CD14-positive monocyte (primary cell): ENCODE data around the gene TMEM201. TPM values are rescaled to one million over a fixed set of nuclear protein-coding genes. Genes with fewer than 3 reads are reported as not detected.

Experiments used
- DNase-seq, 3 donors: peaks; one replicate each; pipeline ENCODE4 v3.0.0-alpha.2; 2011 to 2022
- H2AFZ ChIP-seq: 2 replicates; pipeline ENCODE4 v1.6.0; 2012; ENCODE audit warnings: mild to moderate bottlenecking, low read depth, low read length, inconsistent platforms; ENCODE audit not compliant: insufficient read depth, poor library complexity, severe bottlenecking
- H3K27ac ChIP-seq, 2 donors: 1 replicate in 1 of 2; 2 replicates in 1 of 2; pipeline ENCODE4 v1.5.1; 2012 to 2013; ENCODE audit warnings: low read length in 2 of 2, control low read depth in 1 of 2, inconsistent platforms in 1 of 2, low read depth in 1 of 2, mild to moderate bottlenecking in 1 of 2
- H3K27me3 ChIP-seq, 2 donors: one replicate each; pipeline versions ENCODE4 v1.6.0 to v1.6.1; 2011 to 2013; ENCODE audit warnings: low read length in 2 of 2; ENCODE audit not compliant: control insufficient read depth in 2 of 2, insufficient read depth in 2 of 2
- H3K36me3 ChIP-seq, 2 donors: replicated peaks in 1 of 2; 1 replicate in 1 of 2; 2 replicates in 1 of 2; pipeline versions ENCODE4 v1.5.1 to v1.6.1; 2012 to 2013; ENCODE audit warnings: low read length in 2 of 2, control low read depth in 1 of 2, inconsistent platforms in 1 of 2, mild to moderate bottlenecking in 1 of 2; ENCODE audit not compliant: insufficient read depth in 2 of 2, control insufficient read depth in 1 of 2
- H3K4me1 ChIP-seq, 2 donors: 1 replicate in 1 of 2; 2 replicates in 1 of 2; pipeline versions ENCODE4 v1.5.1 to v1.6.1; 2012 to 2013; ENCODE audit warnings: low read length in 2 of 2, control low read depth in 1 of 2, inconsistent platforms in 1 of 2, mild to moderate bottlenecking in 1 of 2, moderate library complexity in 1 of 2; ENCODE audit not compliant: insufficient read depth in 2 of 2, control insufficient read depth in 1 of 2
- H3K4me2 ChIP-seq: replicated peaks from 2 replicates; pipeline ENCODE3; 2012; ENCODE audit warnings: low read length, moderate library complexity, mild to moderate bottlenecking; ENCODE audit not compliant: poor library complexity, severe bottlenecking; ENCODE audit errors: extremely low read depth
- H3K4me3 ChIP-seq, 3 experiments: fragments of 200-600 bp in 1 of 3; sonication (generic) in 1 of 3; replicated peaks in 1 of 3; 1 replicate in 2 of 3; 2 replicates in 1 of 3; pipeline ENCODE4 v1.5.1; 2011 to 2013; ENCODE audit warnings: low read length in 3 of 3, mild to moderate bottlenecking in 3 of 3, control low read depth in 2 of 3, low read depth in 2 of 3, inconsistent platforms in 1 of 3, moderate library complexity in 1 of 3
- H3K79me2 ChIP-seq: 2 replicates; pipeline ENCODE4 v1.6.0; 2012; ENCODE audit warnings: mild to moderate bottlenecking, control low read depth, inconsistent platforms, low read length, moderate library complexity; ENCODE audit not compliant: insufficient read depth
- H3K9ac ChIP-seq: 2 replicates; pipeline ENCODE4 v1.6.0; 2017; ENCODE audit warnings: low read length, mild to moderate bottlenecking; ENCODE audit not compliant: insufficient read depth, poor library complexity, severe bottlenecking
- H3K9me3 ChIP-seq, 2 donors: replicated peaks in 1 of 2; 1 replicate in 1 of 2; 2 replicates in 1 of 2; pipeline versions ENCODE4 v1.5.1 to v1.6.1; 2012 to 2013; ENCODE audit warnings: low read length in 2 of 2, control low read depth in 1 of 2; ENCODE audit not compliant: control insufficient read depth in 1 of 2, insufficient read depth in 1 of 2
- H4K20me1 ChIP-seq: 2 replicates; pipeline ENCODE4 v1.6.0; 2012; ENCODE audit warnings: mild to moderate bottlenecking, low read length, control low read depth, moderate library complexity; ENCODE audit not compliant: insufficient read depth
- H3K27ac Mint-ChIP-seq, 7 donors: one replicate each; pipeline ENCODE4 v1.8.0; 2020; ENCODE audit warnings: mild to moderate bottlenecking in 7 of 7, mixed read lengths in 7 of 7, moderate library complexity in 6 of 7, inconsistent platforms in 2 of 7
- H3K27me3 Mint-ChIP-seq, 3 donors: one replicate each; pipeline ENCODE4 v1.8.0; 2021 to 2022; ENCODE audit warnings: low read depth in 3 of 3, mild to moderate bottlenecking in 3 of 3, mixed read lengths in 3 of 3, moderate library complexity in 3 of 3, inconsistent platforms in 1 of 3
- H3K36me3 Mint-ChIP-seq, 2 donors: one replicate each; pipeline ENCODE4 v1.8.0; 2020; ENCODE audit warnings: mixed read lengths in 2 of 2, inconsistent platforms in 1 of 2, mild to moderate bottlenecking in 1 of 2
- H3K4me1 Mint-ChIP-seq: one replicate; pipeline ENCODE4 v1.8.0; 2020; ENCODE audit warnings: mild to moderate bottlenecking, mixed read lengths
- H3K4me3 Mint-ChIP-seq, 2 donors: one replicate each; pipeline ENCODE4 v1.8.0; 2020; ENCODE audit warnings: mild to moderate bottlenecking in 2 of 2, mixed read lengths in 2 of 2, moderate library complexity in 1 of 2
- H3K9me3 Mint-ChIP-seq, 7 donors: one replicate each; pipeline ENCODE4 v1.8.0; 2020 to 2022; ENCODE audit warnings: mixed read lengths in 7 of 7, mild to moderate bottlenecking in 6 of 7, moderate library complexity in 6 of 7, inconsistent platforms in 2 of 7
- WGBS: methylation state at CpG from one replicate; pipeline ENCODE4 v1.1.5; 2013; ENCODE audit warnings: missing lambda C conversion rate; ENCODE audit not compliant: insufficient coverage; 5-methylcytosine and 5-hydroxymethylcytosine counted together
- intact Hi-C, 2 donors: fragments of 100-400 bp; cut with micrococcal nuclease; formaldehyde crosslinking; loops; one replicate each; pipeline versions ENCODE4 v1.15.0 to v1.15.1; 2023
- polyA plus RNA-seq, 3 donors: library from polyadenylated mRNA; depleted of rRNA in 1 of 3; unstranded in 2 of 3; stranded (reverse) in 1 of 3; fragments of 300-500 nt in 2 of 3; fragments of >200 nt in 1 of 3; fragmentation: Illumina TruSeq in 2 of 3; gene quantifications; 1 replicate in 2 of 3; 2 replicates in 1 of 3; pipeline ENCODE4 v1.2.3, GENCODE V29; 2012 to 2021
- TF ChIP-seq, protein P1 (sequence below): fragments of 200-600 bp; IDR thresholded peaks from one replicate; pipeline ENCODE4 v1.8.0; 2022; ENCODE audit warnings: antibody characterized with exemption, mild to moderate bottlenecking

The TMEM201 gene
- polyA plus RNA-seq, 3 donors, result 0.37 to 3.7 (median 0.37) TPM

DNA sequence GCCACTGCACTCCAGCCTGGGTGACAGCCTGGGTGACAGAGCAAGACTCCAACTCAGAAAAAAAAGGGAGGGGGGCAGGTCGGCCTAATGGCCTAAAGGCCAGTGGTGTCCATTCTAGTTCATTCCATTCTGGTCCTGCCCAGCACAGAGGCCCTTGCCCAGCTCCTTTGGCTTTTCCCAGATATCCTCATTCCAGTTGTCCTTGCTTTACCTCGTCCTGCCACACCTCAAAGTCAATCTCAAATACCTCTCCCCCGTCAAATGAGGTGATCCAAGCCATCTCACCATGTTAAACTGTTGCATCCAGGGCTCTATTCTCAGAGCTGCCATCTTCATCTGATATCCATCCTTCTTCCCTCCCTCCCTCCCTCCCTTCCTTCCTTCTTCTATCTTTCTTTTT lies 42.9 kb downstream of the TMEM201 start:
- Histone ChIP-seq H3K9ac (no peak overlapping the region), H3K9me3 (no peaks in the 10 kb centered on the region), H3K27me3 (no peaks in the 10 kb centered on the region), H3K4me2 (no peak overlapping the region), H3K4me1 (peaks cover 63 to 76% of the 10 kb centered on the region in 2 donors), H3K27ac (no peak overlapping the region), H4K20me1 (peaks cover 7% of the 10 kb centered on the region), H2AFZ (no peak overlapping the region), H3K4me3 (no peak overlapping the region), H3K36me3 (no peaks in the 10 kb centered on the region), H3K79me2 (peaks cover 52% of the 10 kb centered on the region)
- WGBS, result 83% methylated on average over 3 of the region's 3 CpGs
- Mint-ChIP-seq H3K27me3 (peaks cover 0 to 3% (median 2%) of the 10 kb centered on the region in 3 donors), H3K4me3 (no peak overlapping the region), H3K4me1 (peaks cover 60% of the 10 kb centered on the region), H3K9me3 (peaks cover 0 to 2% (median 0%) of the 10 kb centered on the region in 7 donors), H3K27ac (no peak overlapping the region), H3K36me3 (peaks cover 0 to 6% of the 10 kb centered on the region in 2 donors)
- TF ChIP-seq, protein P1, sequence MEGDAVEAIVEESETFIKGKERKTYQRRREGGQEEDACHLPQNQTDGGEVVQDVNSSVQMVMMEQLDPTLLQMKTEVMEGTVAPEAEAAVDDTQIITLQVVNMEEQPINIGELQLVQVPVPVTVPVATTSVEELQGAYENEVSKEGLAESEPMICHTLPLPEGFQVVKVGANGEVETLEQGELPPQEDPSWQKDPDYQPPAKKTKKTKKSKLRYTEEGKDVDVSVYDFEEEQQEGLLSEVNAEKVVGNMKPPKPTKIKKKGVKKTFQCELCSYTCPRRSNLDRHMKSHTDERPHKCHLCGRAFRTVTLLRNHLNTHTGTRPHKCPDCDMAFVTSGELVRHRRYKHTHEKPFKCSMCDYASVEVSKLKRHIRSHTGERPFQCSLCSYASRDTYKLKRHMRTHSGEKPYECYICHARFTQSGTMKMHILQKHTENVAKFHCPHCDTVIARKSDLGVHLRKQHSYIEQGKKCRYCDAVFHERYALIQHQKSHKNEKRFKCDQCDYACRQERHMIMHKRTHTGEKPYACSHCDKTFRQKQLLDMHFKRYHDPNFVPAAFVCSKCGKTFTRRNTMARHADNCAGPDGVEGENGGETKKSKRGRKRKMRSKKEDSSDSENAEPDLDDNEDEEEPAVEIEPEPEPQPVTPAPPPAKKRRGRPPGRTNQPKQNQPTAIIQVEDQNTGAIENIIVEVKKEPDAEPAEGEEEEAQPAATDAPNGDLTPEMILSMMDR, result no peak
- no peak for DNase-seq
- intact Hi-C loops, result no loop called here

DNA sequence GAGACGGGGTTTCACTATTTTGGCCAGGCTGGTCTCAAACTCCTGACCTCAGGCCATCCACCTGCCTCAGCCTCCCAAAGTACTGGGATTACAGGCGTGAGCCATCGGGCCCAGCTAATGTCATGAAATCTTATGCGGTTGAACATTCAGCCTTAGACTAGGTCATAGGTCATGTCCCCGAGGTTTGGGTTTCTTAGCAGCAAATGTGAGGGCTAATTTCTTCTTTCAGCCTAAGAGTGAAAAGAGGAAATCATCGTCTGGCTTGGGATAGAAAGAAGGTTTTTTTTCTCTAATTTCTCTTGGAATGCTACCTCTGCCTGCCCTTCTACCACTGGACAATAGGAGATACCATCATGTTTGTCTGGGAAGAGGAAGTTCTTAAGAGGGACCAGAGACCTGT lies 44.8 kb downstream of the TMEM201 start:
- peak overlapping the region in 3 of 7 donors; percentile 15 to 68 (median 68) for H3K27ac Mint-ChIP-seq
- Histone ChIP-seq H3K9ac (no peak overlapping the region), H3K4me1 (peaks cover 49 to 63% of the 10 kb centered on the region in 2 donors), H3K27ac (no peak overlapping the region), H3K9me3 (peaks cover 0 to 3% of the 10 kb centered on the region in 2 donors), H3K4me3 (no peak overlapping the region), H3K4me2 (peak overlapping the region; percentile 19), H4K20me1 (no peaks in the 10 kb centered on the region), H3K27me3 (no peaks in the 10 kb centered on the region), H3K36me3 (no peaks in the 10 kb centered on the region), H2AFZ (no peak overlapping the region), H3K79me2 (peaks cover 41% of the 10 kb centered on the region)
- TF ChIP-seq, protein P1, result no peak
- peaks cover 47% of the 10 kb centered on the region for H3K4me1 Mint-ChIP-seq
- intact Hi-C loops, result no loop called here
- H3K9me3 Mint-ChIP-seq, result peaks cover 0 to 8% (median 3%) of the 10 kb centered on the region in 7 donors
- no peak overlapping the region for H3K4me3 Mint-ChIP-seq
- H3K36me3 Mint-ChIP-seq, result peaks cover 6% of the 10 kb centered on the region in 2 donors
- WGBS, result 53% methylated on average over 3 of the region's 6 CpGs
- peak in 2 of 3 donors; percentile 28 to 43 for DNase-seq
- peaks cover 0 to 5% (median 5%) of the 10 kb centered on the region in 3 donors for H3K27me3 Mint-ChIP-seq
